ENCODE measurements around the gene WHRN.
A peak's percentile ranks its signal among the peaks of the same experiment; 100 is the strongest.

Gene WHRN

GRCh38 chr9:114486205-114486963 is 18.9 kb downstream of the WHRN start:
- no peak for DNase-seq (ENCODE audit: low read depth)
- TF ChIP-seq CTCF (IDR thresholded peaks at IDR 0.05; ENCODE audit: low read length, missing control alignments): no peak
- no peak overlapping the region for H3K4me3 ChIP-seq (replicated peaks; ENCODE audit: low read depth, low read length)

DNA sequence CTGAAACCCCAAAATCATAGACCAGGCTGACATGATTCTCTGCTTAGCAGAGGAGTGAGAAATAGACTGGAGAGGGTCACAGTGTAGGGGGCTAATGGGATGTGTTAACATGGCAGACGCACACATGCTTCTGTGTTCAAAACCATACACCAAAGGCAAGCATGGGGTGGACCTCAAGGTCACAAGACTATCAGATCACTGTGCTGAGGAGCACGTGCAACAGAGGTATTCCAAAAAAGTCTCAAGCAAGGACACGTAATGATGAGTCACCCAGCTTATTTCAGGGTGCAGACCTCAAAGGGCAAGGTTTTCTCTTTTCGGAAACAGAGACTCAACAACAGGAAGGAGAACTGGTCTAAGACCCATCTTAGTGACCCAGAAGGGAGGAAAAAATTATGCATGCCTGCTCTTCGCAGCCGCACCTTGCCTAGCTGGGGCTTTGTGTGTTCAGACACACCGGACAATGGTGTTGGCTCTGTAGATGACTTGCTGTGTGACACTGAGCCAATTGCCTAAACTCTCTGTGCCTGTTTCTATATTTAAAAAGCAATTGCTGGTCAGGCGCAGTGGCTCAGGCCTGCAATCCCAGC is 20.3 kb downstream of the WHRN start:
- peak; percentile 22 for DNase-seq (ENCODE audit: low read depth)
- H3K4me3 ChIP-seq (replicated peaks; ENCODE audit: low read depth, low read length): no peak overlapping the region
- no peak for TF ChIP-seq CTCF (IDR thresholded peaks at IDR 0.05; ENCODE audit: low read length, missing control alignments)

DNA sequence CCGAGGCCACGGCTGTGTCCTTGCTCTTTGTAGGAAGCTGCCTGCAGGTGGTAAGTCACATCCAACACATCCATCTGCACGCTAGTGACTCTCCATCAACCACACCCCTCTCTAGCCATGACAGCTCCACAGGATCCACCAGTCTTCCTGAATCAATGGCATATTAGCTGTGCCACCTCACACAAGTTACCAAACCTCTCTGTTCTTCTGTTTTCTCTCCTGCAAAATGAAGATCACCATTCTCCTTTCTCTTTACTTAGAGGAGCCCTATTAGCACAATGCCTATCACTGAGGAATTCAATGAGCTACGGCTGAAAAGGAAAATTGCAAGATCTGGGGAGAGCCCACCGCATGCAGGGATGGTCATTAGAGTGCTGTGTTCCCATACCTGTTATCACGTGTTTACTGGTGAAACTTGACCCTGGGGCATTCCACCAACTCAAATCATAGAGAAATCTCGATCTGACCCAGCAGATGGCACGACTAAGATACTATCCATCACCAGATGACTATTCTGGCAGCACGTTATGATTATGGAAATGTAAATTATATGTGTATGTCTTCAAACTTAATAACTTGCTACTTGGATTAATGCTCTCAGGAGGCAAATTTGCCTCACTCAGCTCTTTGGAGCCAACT is 20.9 kb downstream of the WHRN start:
- DNase-seq (ENCODE audit: low read depth): no peak
- no peak for TF ChIP-seq CTCF (IDR thresholded peaks at IDR 0.05; ENCODE audit: low read length, missing control alignments)
- H3K4me3 ChIP-seq (replicated peaks; ENCODE audit: low read depth, low read length): no peak overlapping the region

GRCh38 chr9:114483499-114483898 is 21.8 kb downstream of the WHRN start:
- TF ChIP-seq CTCF (IDR thresholded peaks at IDR 0.05; ENCODE audit: low read length, missing control alignments): no peak
- no peak overlapping the region for H3K4me3 ChIP-seq (replicated peaks; ENCODE audit: low read depth, low read length)
- DNase-seq (ENCODE audit: low read depth): no peak

DNA sequence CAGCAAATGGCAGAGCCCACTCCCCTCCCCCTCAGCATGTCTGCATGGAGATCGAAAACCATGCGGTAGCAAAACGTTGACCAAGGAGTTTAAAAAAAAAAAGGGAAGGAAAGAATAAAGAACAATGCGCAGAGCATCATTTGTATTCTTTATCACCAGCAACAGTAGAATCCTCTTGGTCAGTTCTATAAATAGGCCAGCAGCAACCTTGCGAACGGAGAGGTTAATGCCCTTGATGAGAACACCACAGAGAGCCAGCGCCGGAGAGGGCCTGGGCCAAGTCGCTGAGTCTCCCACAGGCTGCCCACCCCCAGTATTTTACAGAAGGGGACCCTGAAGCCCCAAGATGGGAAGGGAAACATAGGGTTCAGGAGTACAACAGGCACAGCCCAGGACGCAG is 22.7 kb downstream of the WHRN start:
- DNase-seq (ENCODE audit: low read depth): no peak
- no peak for TF ChIP-seq CTCF (IDR thresholded peaks at IDR 0.05; ENCODE audit: low read length, missing control alignments)
- no peak overlapping the region for H3K4me3 ChIP-seq (replicated peaks; ENCODE audit: low read depth, low read length)

DNA sequence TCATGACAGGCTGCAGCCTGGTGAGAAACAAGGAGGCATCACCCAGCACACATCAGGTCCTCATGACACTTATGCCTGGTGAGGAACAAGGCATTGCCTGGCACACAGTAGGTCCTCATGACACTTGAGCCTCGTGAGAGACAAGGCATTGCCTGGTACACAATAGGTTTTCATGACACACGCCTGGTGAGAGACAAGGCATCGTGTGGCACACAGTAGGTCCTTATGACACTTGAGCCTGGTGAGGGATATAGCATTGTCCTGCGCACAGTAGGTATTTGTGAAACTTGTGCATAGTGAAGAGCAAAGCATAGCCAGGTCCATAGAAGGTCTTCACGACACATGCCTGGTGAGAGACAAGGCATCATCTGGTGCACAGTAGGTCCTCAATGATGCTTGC is 23.5 kb downstream of the WHRN start:
- no peak for TF ChIP-seq CTCF (IDR thresholded peaks at IDR 0.05; ENCODE audit: low read length, missing control alignments)
- DNase-seq (ENCODE audit: low read depth): no peak
- H3K4me3 ChIP-seq (replicated peaks; ENCODE audit: low read depth, low read length): no peak overlapping the region
